GM21423 (cell line): ENCODE measurements around the gene TSSC4.

Source experiments
- ATAC-seq: cut with Tn5 transposase; IDR thresholded peaks from one replicate; pipeline ENCODE4 v1.9.1; 2021; ENCODE audit warnings: mild to moderate bottlenecking, moderate library complexity; ENCODE audit not compliant: unreplicated experiment

The TSSC4 gene

DNA sequence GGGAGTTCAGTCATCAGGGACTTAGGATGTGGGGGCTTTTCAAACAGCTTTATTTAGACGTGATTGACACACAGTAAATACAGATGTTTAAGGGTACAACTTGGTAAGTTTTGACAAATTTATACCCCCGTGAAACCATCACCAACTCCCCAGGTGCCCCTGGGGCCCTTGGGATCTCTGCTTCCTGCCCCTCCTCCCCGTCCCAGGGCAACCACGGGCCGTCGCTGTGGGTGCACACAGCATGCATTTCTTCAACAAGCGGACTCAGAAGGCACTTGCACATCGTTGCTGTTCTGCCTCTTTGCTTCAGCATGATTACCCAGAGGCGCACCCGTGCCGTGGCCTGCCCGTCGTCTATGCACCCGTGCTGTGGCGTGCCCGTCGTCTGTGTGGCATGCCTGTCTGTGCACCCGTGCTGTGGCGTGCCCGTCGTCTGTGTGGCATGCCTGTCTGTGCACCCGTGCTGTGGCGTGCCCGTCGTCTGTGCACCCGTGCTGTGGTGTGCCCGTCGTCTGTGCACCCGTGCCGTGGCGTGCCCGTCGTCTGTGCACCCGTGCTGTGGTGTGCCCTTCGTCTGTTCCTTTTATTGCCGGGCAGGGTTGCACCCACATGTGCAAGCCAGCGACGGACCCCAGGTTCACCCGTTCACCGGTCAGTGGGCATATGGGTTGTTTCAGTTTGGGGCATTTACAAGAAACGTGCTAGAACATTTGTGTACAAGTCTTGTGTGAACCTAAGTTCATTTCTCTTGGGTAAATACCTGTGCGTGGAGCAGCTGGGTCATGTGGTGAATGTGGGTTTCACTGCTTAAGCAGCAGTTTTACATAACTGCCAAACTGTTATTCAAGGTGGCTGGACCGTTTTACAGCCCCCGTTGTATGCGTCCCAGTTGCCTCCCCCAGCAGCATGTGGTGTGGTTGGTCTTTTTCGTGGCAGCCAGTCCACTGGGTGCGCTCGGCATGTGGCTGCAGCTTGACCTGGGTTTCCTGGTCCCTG, 15.1 kb upstream of the TSSC4 start:
- ATAC-seq: no peak

DNA sequence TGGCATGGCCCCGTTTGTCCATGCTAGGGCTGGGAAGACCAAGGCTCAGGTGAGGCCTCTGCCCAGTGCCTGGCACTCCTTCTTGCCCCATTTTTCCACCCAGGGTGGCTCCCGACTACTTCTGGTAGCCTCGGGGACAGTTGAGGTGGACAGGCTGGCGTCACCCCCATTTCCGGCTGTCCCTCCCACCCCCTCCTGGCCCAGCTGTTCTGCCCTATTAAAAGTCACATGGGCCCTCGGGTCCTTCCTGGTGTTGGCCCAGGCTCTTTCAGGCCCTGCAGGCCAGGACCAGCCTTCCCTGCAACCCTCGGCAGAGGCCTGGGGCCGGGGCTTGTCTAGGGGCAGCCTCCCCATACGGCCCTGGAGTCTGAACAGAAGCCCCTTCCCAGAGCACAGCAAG, 14.0 kb upstream of the TSSC4 start:
- no peak for ATAC-seq

DNA sequence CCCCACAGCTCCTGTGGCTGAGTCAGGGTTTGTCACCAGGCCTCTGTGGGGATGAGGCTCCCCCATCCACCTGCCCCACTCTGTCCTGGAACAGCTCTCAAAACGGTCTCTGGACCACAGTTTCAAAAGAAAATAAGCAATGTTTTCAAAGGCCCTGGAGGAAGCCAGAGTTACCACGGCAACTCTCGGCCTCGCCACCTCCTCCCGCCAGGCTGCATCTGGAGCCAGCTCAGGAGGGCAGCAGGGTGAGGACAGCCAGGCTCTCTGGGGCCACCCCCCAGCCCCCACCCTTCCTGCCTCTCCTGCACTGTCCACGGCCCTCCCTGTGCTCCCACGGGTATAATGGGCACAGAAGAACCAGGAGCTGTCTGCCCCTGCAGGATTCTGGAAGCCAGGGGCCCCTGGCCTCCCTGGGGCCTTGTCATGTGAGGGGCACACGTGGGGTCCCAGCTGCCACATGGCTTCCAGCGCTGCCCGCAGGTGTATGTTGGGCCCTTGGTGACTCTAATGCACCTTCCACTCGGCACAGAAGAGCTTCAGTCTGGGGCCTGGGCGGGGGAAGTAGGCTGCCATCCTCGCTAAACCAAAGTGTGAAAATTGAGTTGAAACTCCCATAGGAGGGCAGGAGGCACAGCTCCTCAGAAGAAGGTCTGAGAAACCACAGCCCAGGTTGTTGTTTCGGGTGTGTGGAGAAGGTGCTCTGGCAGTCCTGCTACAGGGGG, 13.1 kb upstream of the TSSC4 start:
- ATAC-seq: no peak

DNA sequence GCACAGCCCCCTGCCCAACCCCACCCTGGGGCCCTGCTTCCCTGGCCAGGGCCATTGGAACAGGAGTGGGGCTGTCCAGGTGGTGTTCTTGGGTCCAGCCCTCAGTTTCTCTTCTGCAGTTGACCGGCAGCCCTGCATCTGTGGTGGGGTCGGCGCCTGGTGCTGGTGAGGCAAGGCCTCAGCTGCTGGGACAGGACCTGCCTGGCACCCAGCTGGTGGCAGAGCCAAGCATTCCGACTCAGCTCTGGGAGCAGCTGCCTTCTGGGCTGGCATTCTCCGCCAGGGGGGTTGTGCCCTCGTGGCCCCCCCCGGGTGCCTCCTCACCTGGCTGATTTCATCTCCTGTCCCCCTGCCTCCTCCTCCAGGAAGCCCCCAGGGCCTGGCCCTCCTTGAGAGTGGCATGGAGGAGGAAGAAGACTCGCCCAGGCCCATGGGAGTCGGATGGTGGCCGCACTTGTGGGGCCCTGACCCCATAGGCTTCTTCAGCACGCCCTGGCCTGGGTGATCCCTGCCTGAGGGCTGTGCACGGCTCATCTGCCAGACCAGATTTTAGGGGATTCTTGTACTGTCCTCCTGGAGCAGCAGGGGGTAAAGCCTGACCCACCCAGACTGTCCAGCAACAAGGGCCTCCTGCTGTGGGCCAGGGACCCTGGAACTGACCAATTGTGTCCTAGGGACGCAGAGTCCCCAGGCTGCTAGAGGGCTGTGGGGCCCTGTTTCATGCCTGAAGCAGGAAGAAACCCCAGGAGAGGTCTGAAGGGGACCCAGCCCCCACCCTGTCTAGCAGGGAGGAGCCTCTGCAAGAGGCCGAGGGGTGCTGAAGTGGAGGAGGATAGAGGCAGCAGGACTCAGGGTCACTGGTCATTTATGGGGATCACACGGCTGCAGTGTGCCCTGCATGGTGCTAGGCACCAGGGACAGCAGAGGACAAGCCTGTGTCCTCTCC, 11.8 kb upstream of the TSSC4 start:
- ATAC-seq: no peak

DNA sequence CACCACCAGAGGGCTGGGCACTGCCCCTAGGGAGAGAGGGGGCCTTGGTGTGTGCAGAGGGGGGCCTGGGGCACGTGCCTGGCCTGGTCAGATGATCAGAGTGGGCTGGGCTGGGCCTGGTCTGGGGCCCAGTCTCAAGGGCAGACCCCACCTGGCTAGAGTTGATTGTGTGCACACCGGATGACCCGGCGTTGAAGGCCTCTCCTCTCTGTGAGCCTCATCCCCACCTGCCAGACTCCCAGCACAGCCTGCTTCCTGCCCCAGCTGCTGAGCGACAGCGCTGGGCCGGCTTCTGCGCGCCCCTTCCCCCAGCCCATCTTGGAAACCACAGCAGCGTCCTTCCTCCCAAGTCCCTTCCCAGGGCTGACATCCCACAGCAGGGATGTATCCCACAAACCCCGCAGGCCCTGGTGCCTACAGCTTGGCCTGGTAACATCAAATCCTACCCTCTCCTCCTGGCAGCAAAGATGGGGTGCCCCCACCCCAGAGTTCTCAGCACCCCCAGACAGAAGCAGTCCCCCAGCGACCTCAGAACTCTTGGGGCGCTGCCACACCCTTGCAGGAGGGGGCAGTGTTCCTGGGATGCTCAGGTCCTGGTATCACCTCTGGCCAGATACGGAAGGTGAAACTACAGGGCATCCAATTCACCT, 11.0 kb upstream of the TSSC4 start:
- no peak for ATAC-seq

DNA sequence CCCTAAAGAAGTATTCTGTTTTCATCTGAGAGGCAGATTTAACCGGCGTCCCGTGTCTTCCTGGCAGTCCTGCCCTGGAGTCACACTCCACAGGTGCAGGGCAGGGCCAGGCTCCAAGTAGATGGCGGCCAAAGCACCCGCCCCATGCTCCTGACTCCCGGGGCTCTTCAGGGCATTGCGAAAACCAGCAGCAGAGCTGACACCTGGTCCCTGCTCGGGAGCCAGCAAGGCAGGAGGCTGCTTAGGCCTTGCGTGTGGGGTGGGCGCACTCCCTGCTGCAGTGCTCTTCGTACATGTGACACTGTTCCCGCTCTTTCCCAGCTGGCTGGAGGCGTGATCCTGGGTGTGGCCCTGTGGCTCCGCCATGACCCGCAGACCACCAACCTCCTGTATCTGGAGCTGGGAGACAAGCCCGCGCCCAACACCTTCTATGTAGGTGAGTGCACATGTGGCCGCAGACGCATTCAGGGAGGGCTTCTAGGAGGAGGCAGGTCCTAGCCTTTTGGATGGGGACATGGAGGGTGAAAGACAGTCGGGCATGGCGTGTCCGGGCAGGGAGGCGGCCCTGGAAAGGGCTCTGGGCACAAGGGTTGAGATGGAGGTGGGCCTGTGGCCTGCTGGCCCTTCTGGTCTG, 10.3 kb upstream of the TSSC4 start:
- no peak for ATAC-seq

DNA sequence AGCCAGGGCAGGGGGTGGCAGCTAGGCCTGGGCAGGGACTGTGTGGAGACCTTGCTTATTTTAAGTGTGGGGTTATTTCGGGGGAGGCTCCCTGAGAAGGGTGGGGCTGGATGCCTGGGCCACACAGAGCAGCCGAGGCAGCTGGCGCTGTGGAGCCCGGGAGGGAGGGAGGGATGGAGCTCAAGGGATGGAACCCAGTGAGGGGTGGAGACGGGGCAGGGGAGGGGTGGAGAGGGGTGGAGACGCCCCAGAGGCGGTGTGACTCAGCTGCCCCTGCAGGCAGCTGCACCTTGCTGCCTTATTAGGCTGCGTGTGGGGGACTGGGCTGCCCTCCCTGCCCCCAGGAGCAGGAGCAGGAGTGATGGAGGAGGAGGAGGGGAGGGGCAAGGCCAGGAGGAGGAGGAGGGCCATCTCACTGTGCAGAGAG, 9.8 kb upstream of the TSSC4 start:
- ATAC-seq: no peak

DNA sequence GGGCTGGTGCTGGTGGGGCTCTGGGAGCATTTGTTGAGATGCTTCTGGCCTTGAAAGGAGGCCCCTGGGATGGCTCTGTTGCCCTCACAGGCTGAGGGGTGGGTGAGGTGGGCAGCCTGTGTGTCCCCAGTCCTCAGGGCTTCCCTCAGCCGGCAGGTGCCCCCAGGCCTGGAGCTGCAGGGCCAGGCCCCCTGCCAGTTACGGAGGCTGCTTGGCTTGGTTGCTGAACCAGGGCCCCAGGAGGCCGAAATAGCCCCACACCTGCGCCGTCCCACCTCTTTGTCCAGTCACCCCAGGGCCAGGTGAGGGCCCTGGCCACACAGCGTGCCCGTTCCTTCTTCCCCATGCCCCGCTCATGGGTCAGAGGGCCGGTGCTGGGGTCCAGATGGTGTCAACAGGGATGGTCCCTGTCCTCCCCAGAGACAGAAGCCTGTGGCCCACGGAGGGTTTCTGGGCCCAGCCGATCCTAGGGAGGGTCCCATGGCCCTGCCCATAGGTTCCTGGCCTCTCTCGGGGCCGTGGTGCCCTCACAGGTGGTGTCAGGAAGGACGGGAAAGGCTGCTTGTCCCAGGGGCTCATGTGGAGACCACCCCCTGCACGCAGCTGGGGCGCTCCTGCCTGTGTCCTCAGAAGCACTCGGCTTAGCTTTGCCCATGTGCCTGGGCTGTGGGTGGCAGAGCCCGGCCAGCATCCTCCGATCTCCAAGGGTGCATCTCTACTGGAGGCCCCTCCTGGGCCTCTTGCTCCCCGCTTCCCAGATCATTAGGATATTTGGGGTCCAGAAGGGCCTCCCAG, 9.2 kb upstream of the TSSC4 start:
- no peak for ATAC-seq

DNA sequence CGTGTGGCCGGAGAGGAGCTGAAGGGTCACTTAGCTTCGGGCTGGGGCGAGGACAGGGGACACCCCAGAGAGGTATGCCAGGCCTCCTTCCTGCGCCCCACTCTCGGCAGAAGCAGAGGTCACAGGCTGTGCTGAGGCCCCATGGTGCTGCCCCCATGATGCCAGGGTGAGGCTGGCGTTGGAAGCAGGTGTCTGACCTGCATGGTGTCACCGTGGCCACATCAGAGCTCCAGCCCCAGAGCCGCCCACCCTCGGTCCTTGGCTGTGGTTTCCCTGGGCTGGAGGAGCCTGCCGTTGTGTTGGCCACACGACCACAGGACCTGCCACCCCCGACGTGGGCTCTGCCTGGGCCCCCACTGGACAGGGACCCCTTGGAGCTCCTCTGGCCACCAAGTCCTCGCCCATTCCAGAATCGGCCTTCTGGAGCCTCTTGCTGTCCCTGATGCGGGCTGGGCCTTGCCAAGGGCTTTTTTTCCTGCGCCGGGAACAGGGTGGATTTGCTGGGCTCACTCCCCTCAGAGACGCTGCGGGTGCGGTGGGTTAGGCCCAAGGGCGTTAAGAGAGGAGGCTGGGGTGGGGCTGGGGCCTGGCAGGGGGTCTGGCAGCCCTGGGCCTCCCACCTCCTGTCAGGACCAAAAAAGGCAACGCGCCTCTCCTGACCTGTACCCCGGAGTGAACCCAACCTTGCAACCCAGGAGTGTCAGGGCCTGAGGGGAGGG, 8.2 kb upstream of the TSSC4 start:
- ATAC-seq: no peak

DNA sequence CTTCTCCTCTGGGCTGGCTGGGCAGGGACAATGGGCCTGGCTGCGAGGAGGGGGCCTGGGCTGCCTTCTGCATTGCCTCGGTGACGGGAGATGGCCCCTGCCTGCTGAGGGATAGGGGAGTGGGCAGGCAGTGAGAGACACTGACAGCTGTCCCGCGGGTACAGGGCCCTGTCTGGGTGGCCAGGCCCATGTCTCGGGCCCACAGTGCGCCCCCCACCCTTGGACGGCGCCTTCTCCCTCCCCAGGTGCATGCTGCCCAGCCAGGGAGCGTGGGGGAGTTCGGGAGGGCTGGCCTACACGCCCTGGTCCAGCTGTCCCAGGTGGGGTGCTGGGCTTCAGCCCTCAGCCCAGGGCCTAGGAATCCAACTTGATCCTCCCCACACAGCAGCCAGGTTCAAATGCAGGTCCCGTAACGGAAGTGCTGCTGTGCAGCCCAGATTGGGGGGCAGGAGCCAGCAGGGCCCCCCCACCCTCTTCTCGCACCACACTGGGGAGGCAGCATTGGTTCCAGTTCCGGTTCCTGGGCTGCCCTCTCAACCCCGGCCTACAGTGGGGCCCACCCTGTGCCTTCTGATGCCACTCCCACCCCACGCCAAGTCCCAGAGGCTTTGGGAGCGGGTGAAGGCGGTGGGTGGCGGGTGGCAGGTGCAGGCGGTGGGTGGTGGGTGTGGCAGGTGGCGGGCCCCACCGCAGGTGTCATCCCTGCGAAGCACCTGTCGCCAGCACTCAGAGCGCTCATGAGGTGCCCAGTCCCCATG, 7.3 kb upstream of the TSSC4 start:
- ATAC-seq: no peak

DNA sequence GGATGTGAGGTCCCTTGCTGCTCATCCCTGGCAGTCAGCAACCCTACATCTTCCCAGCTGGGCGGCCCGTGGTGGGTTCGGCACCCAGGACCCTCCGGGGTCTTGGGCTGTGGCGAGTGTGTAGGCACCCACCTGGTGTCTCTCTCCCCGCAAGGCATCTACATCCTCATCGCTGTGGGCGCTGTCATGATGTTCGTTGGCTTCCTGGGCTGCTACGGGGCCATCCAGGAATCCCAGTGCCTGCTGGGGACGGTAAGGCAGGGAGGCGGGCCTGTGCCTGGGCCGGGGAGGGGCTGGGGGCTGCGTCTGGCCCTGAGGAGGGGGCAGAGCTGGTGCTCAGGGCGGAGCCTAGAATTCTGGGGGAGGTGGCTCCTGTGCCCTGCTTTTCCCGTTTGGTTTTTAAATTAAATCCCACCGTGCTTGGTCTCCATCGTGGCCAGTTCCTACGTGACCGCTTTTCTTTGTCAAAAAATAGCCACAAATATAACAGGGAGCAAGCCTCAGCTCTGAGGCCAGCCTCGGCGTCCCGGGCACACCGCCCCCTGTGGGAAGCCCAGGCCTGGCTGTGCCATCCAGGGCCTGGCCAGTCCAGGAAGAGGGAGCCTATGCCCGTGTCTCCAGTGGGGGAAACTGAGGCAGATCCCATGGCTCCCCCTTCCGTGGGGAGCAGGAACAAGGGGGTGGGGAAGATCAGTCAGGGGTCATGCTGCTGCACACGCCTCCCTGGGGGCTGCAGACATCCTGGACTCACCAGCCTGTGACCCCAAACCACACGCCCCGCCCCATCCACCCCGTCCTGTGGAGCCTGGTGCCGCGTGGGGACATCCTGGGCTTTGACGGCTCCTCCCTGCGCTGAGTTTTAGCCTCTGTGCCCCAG, 6.4 kb upstream of the TSSC4 start:
- peak; percentile 39 for ATAC-seq

DNA sequence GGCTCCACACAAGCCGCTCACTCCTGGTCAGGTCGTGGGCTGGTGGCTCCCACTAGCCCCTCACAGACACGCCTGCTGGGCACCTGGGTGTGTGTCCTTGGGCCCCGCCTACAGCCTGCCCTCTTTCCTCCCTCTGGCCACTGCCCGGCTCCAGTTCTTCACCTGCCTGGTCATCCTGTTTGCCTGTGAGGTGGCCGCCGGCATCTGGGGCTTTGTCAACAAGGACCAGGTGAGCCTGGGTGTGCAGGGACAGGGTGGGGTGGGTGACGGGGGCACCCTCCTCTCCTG, 5.8 kb upstream of the TSSC4 start:
- ATAC-seq: no peak

DNA sequence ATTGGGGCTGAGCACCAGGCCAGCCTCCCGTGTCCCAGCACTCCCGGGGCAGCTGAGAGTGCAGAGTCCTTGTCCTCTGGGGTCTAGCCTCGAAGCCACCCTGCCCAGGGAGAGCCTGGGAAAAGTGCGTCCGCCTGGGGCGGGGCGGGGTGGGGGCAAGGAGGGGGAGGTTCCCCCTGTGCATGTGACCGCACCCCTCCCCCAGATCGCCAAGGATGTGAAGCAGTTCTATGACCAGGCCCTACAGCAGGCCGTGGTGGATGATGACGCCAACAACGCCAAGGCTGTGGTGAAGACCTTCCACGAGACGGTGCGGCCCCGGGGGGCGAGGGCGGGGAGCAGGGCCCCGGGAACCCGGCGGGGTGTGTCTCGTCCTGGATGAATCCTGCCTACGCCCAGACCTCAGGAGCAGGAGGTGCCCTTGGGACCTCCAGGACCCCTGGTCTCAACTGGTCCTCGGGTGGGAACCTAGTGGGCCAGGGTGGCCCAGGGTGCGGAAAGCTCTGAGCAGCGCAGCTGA, 5.3 kb upstream of the TSSC4 start:
- no peak for ATAC-seq

DNA sequence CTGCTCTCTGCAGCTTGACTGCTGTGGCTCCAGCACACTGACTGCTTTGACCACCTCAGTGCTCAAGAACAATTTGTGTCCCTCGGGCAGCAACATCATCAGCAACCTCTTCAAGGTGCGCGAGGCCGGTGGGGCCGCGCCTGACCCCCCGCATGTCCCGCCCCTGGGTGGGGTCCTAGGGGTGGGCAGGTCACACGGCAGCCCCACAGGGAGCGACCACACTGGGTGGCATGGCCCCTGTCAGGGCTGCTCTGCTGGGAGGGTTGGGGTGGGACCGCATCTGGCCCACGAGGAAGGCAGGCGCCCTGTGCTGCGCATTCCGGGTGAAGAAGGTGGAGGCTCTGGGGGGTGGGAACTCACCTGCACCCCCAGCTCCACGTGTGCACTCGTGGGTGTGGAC, 4.7 kb upstream of the TSSC4 start:
- ATAC-seq: no peak

DNA sequence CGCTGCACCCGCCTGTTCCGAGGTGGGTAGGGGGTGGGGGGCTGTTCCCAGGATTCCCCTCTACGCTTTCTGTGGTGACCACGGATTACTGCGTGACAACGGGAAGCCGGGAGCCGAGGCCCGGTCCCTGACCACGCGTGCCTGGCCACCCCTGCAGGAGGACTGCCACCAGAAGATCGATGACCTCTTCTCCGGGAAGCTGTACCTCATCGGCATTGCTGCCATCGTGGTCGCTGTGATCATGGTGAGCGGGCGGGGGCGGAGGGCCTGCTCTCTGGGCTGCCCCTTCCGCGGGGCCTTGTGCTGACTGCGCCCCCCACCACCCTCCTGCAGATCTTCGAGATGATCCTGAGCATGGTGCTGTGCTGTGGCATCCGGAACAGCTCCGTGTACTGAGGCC, 4.1 kb upstream of the TSSC4 start:
- ATAC-seq: no peak

DNA sequence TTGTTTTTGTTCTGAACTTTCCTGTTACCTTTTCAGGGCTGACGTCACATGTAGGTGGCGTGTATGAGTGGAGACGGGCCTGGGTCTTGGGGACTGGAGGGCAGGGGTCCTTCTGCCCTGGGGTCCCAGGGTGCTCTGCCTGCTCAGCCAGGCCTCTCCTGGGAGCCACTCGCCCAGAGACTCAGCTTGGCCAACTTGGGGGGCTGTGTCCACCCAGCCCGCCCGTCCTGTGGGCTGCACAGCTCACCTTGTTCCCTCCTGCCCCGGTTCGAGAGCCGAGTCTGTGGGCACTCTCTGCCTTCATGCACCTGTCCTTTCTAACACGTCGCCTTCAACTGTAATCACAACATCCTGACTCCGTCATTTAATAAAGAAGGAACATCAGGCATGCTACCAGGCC, 3.5 kb upstream of the TSSC4 start:
- ATAC-seq: no peak
